RPMI7951 (cell line): ENCODE measurements around the gene ANO4. TPM values are rescaled to one million over a fixed set of nuclear protein-coding genes. Genes with fewer than 3 reads are reported as not detected.

Experiments
- DNase-seq: peaks from one replicate; pipeline ENCODE4 v3.0.0-alpha.2; 2012; ENCODE audit warnings: low read depth
- total RNA-seq: library from RNA; depleted of rRNA; stranded (reverse); fragments of >200 nt; shearing (Covaris generic); gene quantifications from 2 replicates; pipeline ENCODE4 v1.2.3, GENCODE V29; 2014

ANO4 gene
- total RNA-seq, 1 experiment from 2014 or later: 0.48 TPM

- DNase-seq: no peak
Measured at GRCh38 chr12:100951756-100952155, 157.2 kb downstream of the ANO4 start.

GRCh38 chr12:100953217-100953616, 158.6 kb downstream of the ANO4 start:
- no peak for DNase-seq

- no peak for DNase-seq
Measured at GRCh38 chr12:100953677-100954076, 159.1 kb downstream of the ANO4 start.

GRCh38 chr12:100954118-100954517, 159.5 kb downstream of the ANO4 start:
- DNase-seq: no peak

- DNase-seq: peak; percentile 47
Measured at GRCh38 chr12:100955139-100955538, 160.6 kb downstream of the ANO4 start.

GRCh38 chr12:100956311-100956852, 161.8 kb downstream of the ANO4 start:
- no peak for DNase-seq

GRCh38 chr12:100959481-100959880, 164.9 kb downstream of the ANO4 start:
- peak; percentile 15 for DNase-seq

GRCh38 chr12:100962086-100962712, 167.6 kb downstream of the ANO4 start:
- DNase-seq: no peak

GRCh38 chr12:100963381-100963780, 168.8 kb downstream of the ANO4 start:
- no peak for DNase-seq

- DNase-seq: no peak
Measured at GRCh38 chr12:100964028-100964427, 169.5 kb downstream of the ANO4 start.

GRCh38 chr12:100967189-100967588, 172.6 kb downstream of the ANO4 start:
- DNase-seq: no peak

- no peak for DNase-seq
Measured at GRCh38 chr12:100970894-100971293, 176.3 kb downstream of the ANO4 start.

GRCh38 chr12:100972121-100972520, 177.5 kb downstream of the ANO4 start:
- no peak for DNase-seq

GRCh38 chr12:100974341-100974740, 179.8 kb downstream of the ANO4 start:
- DNase-seq: no peak

GRCh38 chr12:100974747-100975146, 180.2 kb downstream of the ANO4 start:
- no peak for DNase-seq

- no peak for DNase-seq
Measured at GRCh38 chr12:100976735-100977134, 182.2 kb downstream of the ANO4 start.

- DNase-seq: no peak
Measured at GRCh38 chr12:100980856-100981255, 186.3 kb downstream of the ANO4 start.

GRCh38 chr12:100982511-100983183, 188.1 kb downstream of the ANO4 start:
- DNase-seq: no peak

GRCh38 chr12:100984796-100985195, 190.2 kb downstream of the ANO4 start:
- no peak for DNase-seq

GRCh38 chr12:100986595-100987547, 192.3 kb downstream of the ANO4 start:
- no peak for DNase-seq

GRCh38 chr12:100987552-100988521, 193.3 kb downstream of the ANO4 start:
- DNase-seq: peak; percentile 32
